Esophagus squamous epithelium (tissue), 4 donors: ENCODE data around the gene CLDN4.

Source experiments
- POLR2A ChIP-seq, 4 donors: fragments of 450-650 bp; IDR thresholded peaks; one replicate each; pipeline ENCODE4 v1.6.1; 2017; ENCODE audit warnings: antibody characterized with exemption in 4 of 4, mild to moderate bottlenecking in 4 of 4, moderate library complexity in 3 of 4
- TF ChIP-seq, protein P1 (sequence below), 6 experiments: fragments of 450-650 bp in 4 of 6; fragments of 200-600 bp in 2 of 6; sonication (generic) in 2 of 6; IDR thresholded peaks; one replicate each; pipeline ENCODE4 v1.5.1; 2016 to 2019; ENCODE audit warnings: antibody characterized with exemption in 6 of 6, mild to moderate bottlenecking in 4 of 6, moderate library complexity in 4 of 6

DNA sequence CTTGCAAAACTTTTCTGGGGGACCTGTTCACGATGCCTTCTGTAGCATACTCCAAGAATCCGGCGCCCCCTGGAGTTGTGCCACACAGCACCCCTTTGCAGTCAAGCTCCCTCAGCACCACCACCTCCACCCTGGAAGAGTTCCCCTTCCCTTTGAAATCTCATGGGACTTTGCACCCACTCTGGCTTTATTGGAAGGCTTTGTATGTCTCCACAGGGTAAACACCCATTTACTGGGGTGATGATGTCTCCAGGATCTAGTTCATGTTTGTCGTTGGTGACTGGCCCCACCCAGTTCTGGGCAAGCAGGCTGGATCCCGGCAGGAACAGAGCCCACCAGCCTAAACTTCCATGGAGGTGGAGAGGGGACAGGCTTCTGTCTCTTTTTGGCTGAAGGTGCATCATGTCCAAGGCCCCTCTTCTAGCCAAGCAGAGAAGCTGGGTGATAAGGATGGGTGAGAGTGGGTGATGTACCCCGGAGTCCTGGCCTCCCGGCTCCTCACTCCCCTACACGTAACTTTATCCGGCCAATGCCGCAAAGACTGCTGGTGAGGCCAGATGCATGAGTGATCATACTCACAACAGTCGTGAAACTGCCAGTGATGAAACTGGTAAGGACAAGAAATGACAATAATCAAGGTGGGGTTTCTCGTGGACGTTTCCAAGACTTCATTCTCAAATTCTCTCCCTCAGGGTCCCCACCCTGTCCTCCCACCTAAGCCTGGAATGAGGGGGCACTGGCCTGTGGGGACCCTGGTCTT, 695 bp upstream of the CLDN4 start:
- TF ChIP-seq POLR2A (IDR thresholded peaks at IDR 0.05) = no peak
- TF ChIP-seq, protein P1, sequence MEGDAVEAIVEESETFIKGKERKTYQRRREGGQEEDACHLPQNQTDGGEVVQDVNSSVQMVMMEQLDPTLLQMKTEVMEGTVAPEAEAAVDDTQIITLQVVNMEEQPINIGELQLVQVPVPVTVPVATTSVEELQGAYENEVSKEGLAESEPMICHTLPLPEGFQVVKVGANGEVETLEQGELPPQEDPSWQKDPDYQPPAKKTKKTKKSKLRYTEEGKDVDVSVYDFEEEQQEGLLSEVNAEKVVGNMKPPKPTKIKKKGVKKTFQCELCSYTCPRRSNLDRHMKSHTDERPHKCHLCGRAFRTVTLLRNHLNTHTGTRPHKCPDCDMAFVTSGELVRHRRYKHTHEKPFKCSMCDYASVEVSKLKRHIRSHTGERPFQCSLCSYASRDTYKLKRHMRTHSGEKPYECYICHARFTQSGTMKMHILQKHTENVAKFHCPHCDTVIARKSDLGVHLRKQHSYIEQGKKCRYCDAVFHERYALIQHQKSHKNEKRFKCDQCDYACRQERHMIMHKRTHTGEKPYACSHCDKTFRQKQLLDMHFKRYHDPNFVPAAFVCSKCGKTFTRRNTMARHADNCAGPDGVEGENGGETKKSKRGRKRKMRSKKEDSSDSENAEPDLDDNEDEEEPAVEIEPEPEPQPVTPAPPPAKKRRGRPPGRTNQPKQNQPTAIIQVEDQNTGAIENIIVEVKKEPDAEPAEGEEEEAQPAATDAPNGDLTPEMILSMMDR (IDR thresholded peaks at IDR 0.05) = no peak
